Nephron progenitor cell (in vitro differentiated cells): ENCODE results near the gene BST2.

Experiments used
- DNase-seq: peaks from one replicate; pipeline ENCODE4 v3.0.0; 2021
- H3K27ac Mint-ChIP-seq: 2 replicates; pipeline ENCODE4 v1.8.0; 2021; ENCODE audit warnings: mild to moderate bottlenecking, moderate library complexity, mixed read lengths
- H3K27me3 Mint-ChIP-seq: 2 replicates; pipeline ENCODE4 v1.8.0; 2021; ENCODE audit warnings: mild to moderate bottlenecking, low read depth, mixed read lengths; ENCODE audit not compliant: poor library complexity
- H3K36me3 Mint-ChIP-seq: 2 replicates; pipeline ENCODE4 v1.8.0; 2021; ENCODE audit warnings: low read depth, mixed read lengths
- H3K4me1 Mint-ChIP-seq: 2 replicates; pipeline ENCODE4 v1.8.0; 2021; ENCODE audit warnings: mixed read lengths
- H3K4me3 Mint-ChIP-seq: 2 replicates; pipeline ENCODE4 v1.8.0; 2021; ENCODE audit warnings: mild to moderate bottlenecking, moderate library complexity, mixed read lengths
- H3K9me3 Mint-ChIP-seq: 2 replicates; pipeline ENCODE4 v1.8.0; 2021; ENCODE audit warnings: mild to moderate bottlenecking, moderate library complexity, mixed read lengths
- CTCF ChIP-seq: fragments of 200-600 bp; sonication (generic); IDR thresholded peaks from 2 replicates; pipeline ENCODE4 v1.5.0; 2021; ENCODE audit warnings: antibody characterized with exemption

The BST2 gene

GRCh38 chr19:17435218-17435617 lies 29.8 kb upstream of the BST2 start:
- no peak for TF ChIP-seq CTCF
- Mint-ChIP-seq H3K9me3 (no peaks in the 10 kb centered on the region), H3K27me3 (peaks cover 9% of the 10 kb centered on the region), H3K4me3 (no peak overlapping the region), H3K27ac (peak overlapping the region; percentile 79), H3K4me1 (no peaks in the 10 kb centered on the region), H3K36me3 (peaks cover 18% of the 10 kb centered on the region)
- DNase-seq, result no peak

GRCh38 chr19:17431417-17431816 lies 26.0 kb upstream of the BST2 start:
- Mint-ChIP-seq H3K27ac (no peak overlapping the region), H3K4me1 (peaks cover 11% of the 10 kb centered on the region), H3K4me3 (no peak overlapping the region), H3K27me3 (no peaks in the 10 kb centered on the region), H3K9me3 (no peaks in the 10 kb centered on the region), H3K36me3 (peaks cover 17% of the 10 kb centered on the region)
- DNase-seq, result no peak
- no peak for TF ChIP-seq CTCF

- H3K27ac Mint-ChIP-seq, result peak overlapping the region; percentile 91
Measured at GRCh38 chr19:17429641-17430113, 24.2 kb upstream of the BST2 start.

GRCh38 chr19:17424743-17425365 lies 19.4 kb upstream of the BST2 start:
- peak overlapping the region; percentile 78 for H3K27ac Mint-ChIP-seq
- peak; percentile 91 for DNase-seq
- TF ChIP-seq CTCF, result peak; percentile 45
- H3K4me3 Mint-ChIP-seq, result peak overlapping the region; percentile 49
- H3K9me3 Mint-ChIP-seq, result no peaks in the 10 kb centered on the region
- H3K4me1 Mint-ChIP-seq, result peaks cover 39% of the 10 kb centered on the region
- H3K36me3 Mint-ChIP-seq, result peaks cover 9% of the 10 kb centered on the region
- no peaks in the 10 kb centered on the region for H3K27me3 Mint-ChIP-seq

More at GRCh38 chr19:17429641-17430113, 24.2 kb upstream of the BST2 start:
- Mint-ChIP-seq H3K4me1 (peaks cover 19% of the 10 kb centered on the region), H3K9me3 (no peaks in the 10 kb centered on the region), H3K4me3 (no peak overlapping the region), H3K36me3 (peaks cover 4% of the 10 kb centered on the region), H3K27me3 (no peaks in the 10 kb centered on the region)
- DNase-seq, result no peak
- no peak for TF ChIP-seq CTCF

GRCh38 chr19:17423429-17424208 lies 18.2 kb upstream of the BST2 start:
- H3K4me3 Mint-ChIP-seq, result no peak overlapping the region

More at GRCh38 chr19:17423429-17424208, 18.2 kb upstream of the BST2 start:
- peaks cover 42% of the 10 kb centered on the region for H3K4me1 Mint-ChIP-seq
- H3K36me3 Mint-ChIP-seq, result peaks cover 9% of the 10 kb centered on the region
- DNase-seq, result no peak
- no peak for TF ChIP-seq CTCF
- H3K9me3 Mint-ChIP-seq, result no peaks in the 10 kb centered on the region
- H3K27me3 Mint-ChIP-seq, result peaks cover 4% of the 10 kb centered on the region
- H3K27ac Mint-ChIP-seq, result no peak overlapping the region
